GM21381 (cell line): Measurements from ENCODE around the gene CHD1.

Experiments used
- ATAC-seq: cut with Tn5 transposase; IDR thresholded peaks from one replicate; pipeline ENCODE4 v1.9.1; 2021; ENCODE audit warnings: mild to moderate bottlenecking, moderate library complexity; ENCODE audit not compliant: unreplicated experiment

The CHD1 gene

GRCh38 chr5:98905857-98906688, 22.7 kb downstream of the CHD1 start:
- no peak for ATAC-seq

- no peak for ATAC-seq
These were observed 24.0 kb downstream of the CHD1 start for GRCh38 chr5:98904780-98905179.

GRCh38 chr5:98902733-98903132, 26.1 kb downstream of the CHD1 start:
- ATAC-seq = no peak

GRCh38 chr5:98899456-98899855, 29.4 kb downstream of the CHD1 start:
- ATAC-seq = no peak

GRCh38 chr5:98898743-98899142, 30.1 kb downstream of the CHD1 start:
- ATAC-seq = no peak

- no peak for ATAC-seq
These were observed 37.2 kb downstream of the CHD1 start for GRCh38 chr5:98891591-98891990.

- no peak for ATAC-seq
These were observed 48.2 kb downstream of the CHD1 start for GRCh38 chr5:98880598-98880997.

GRCh38 chr5:98880151-98880550, 48.7 kb downstream of the CHD1 start:
- no peak for ATAC-seq

GRCh38 chr5:98877600-98877999, 51.2 kb downstream of the CHD1 start:
- ATAC-seq = no peak

GRCh38 chr5:98872674-98873073, 56.1 kb downstream of the CHD1 start:
- ATAC-seq = no peak

- no peak for ATAC-seq
These were observed 63.1 kb downstream of the CHD1 start for GRCh38 chr5:98865690-98866089.

GRCh38 chr5:98847054-98847453, 81.8 kb downstream of the CHD1 start:
- ATAC-seq = no peak

GRCh38 chr5:98846520-98846919, 82.3 kb downstream of the CHD1 start:
- no peak for ATAC-seq

- ATAC-seq = no peak
These were observed 82.9 kb downstream of the CHD1 start for GRCh38 chr5:98845878-98846277.

- ATAC-seq = no peak
These were observed 83.9 kb downstream of the CHD1 start for GRCh38 chr5:98844865-98845264.

GRCh38 chr5:98843481-98843880, 85.3 kb downstream of the CHD1 start:
- no peak for ATAC-seq

- no peak for ATAC-seq
These were observed 87.9 kb downstream of the CHD1 start for GRCh38 chr5:98840946-98841345.

GRCh38 chr5:98839469-98840383, 89.1 kb downstream of the CHD1 start:
- peak; percentile 62 for ATAC-seq

GRCh38 chr5:98836175-98836574, 92.6 kb downstream of the CHD1 start:
- no peak for ATAC-seq

GRCh38 chr5:98827588-98828284, 101.1 kb downstream of the CHD1 start:
- ATAC-seq = no peak

- ATAC-seq = peak; percentile 64
These were observed 101.6 kb downstream of the CHD1 start for GRCh38 chr5:98827161-98827560.
